ENCODE results near the gene SPAG16.

Gene SPAG16

DNA sequence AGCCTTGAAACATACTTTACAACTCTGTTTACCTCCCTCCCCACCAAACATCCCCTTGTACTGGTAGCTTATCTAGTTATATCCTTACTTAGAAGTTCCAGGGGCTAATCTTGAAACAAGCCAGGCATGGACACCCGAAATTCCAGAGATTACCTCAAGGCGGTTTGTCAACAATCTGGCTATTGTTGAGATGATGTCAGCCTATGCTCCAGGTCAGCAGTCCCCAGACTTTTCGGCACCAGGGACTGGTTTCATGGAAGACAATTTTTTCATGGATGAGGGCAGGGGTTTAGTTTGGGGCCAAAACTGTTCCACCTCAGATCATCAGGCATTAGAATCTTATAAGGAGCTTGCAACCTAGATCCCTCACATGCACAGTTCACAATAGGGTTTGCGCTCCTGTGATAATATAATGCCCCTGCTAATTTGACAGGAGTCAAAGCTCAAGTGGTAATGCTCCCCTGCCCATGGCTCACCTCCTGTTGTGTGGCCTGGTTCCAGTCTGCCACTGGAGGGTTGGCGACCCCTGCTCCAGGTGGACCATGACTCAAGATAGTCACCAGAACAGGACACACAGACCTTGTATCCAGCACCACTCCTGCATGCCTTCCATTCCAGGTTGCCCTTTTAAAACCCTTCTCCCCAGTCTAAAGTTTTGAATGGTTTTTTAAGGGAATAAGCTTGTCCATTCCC lies 171.2 kb downstream of the SPAG16 start:
- no peaks in the 10 kb centered on the region for H3K27me3 ChIP-seq (ENCODE audit: control insufficient read depth, insufficient read depth, low read length)
- H3K36me3 ChIP-seq (ENCODE audit: control insufficient read depth, insufficient read depth, low read length), result no peaks in the 10 kb centered on the region
- no peak overlapping the region for H3K9ac ChIP-seq (ENCODE audit: low read depth, low read length)
- no peak overlapping the region for H3K4me3 ChIP-seq (ENCODE audit: low read depth, low read length)
- no peaks in the 10 kb centered on the region; the same call in 1 of the 2 replicates for H3K9me3 ChIP-seq (ENCODE audit: control insufficient read depth, insufficient read depth, low read length)
- H3K27ac ChIP-seq (ENCODE audit: low read depth, low read length), result peak overlapping the region; percentile 57
- H3K4me1 ChIP-seq (ENCODE audit: control insufficient read depth, insufficient read depth, low read length), result no peaks in the 10 kb centered on the region

DNA sequence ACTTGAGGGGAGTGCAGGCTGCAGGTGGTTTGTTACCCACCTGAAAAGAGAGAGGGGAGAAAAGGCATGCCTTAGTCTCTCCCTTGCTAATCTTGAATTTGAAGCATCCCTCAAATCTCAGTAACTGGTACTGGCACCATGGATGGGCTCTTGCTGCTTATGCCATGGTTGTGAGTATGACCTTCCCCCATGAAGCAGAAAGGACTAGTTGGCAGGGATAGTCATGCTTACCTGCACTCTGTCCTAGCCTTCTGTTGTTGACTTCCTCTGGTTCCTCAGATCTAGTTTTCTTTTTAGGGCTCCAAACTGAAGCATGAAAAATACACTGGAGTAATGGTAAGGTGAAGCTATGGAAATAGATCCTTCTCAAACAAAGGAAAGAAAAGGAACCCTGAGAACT lies 191.2 kb downstream of the SPAG16 start:
- Histone ChIP-seq H3K9me3 (ENCODE audit: control insufficient read depth, insufficient read depth, low read length) (peaks cover 29% of the 10 kb centered on the region), H3K27me3 (ENCODE audit: control insufficient read depth, insufficient read depth, low read length) (no peaks in the 10 kb centered on the region), H3K9ac (ENCODE audit: low read depth, low read length) (no peak overlapping the region), H3K4me1 (ENCODE audit: control insufficient read depth, insufficient read depth, low read length) (no peaks in the 10 kb centered on the region), H3K27ac (ENCODE audit: low read depth, low read length) (no peak overlapping the region), H3K36me3 (ENCODE audit: control insufficient read depth, insufficient read depth, low read length) (no peaks in the 10 kb centered on the region), H3K4me3 (ENCODE audit: low read depth, low read length) (no peak overlapping the region)

DNA sequence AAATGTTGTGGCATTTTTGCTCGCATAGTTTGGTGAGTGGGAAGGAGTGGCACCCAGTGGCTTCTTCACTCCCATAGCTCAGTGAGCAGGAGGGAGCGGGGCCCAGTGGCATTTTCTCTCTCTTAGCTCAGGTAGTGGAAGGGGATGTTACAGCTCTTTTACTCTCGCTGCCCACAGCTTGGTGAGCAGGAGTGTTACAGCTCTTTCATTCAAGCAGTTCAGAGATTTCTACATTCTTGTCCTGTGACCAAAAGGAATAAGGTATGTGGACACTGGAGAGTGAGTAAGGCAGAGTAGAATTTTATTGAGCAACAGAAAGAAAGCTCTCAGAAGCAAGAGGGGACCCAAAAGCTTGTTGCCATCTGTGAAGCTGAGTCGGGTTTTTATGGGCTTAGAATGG lies 192.4 kb downstream of the SPAG16 start:
- Histone ChIP-seq H3K27ac (ENCODE audit: low read depth, low read length) (no peak overlapping the region), H3K4me1 (ENCODE audit: control insufficient read depth, insufficient read depth, low read length) (no peaks in the 10 kb centered on the region), H3K9me3 (ENCODE audit: control insufficient read depth, insufficient read depth, low read length) (peaks cover 29% of the 10 kb centered on the region), H3K27me3 (ENCODE audit: control insufficient read depth, insufficient read depth, low read length) (no peaks in the 10 kb centered on the region), H3K9ac (ENCODE audit: low read depth, low read length) (no peak overlapping the region), H3K4me3 (ENCODE audit: low read depth, low read length) (no peak overlapping the region), H3K36me3 (ENCODE audit: control insufficient read depth, insufficient read depth, low read length) (no peaks in the 10 kb centered on the region)

DNA sequence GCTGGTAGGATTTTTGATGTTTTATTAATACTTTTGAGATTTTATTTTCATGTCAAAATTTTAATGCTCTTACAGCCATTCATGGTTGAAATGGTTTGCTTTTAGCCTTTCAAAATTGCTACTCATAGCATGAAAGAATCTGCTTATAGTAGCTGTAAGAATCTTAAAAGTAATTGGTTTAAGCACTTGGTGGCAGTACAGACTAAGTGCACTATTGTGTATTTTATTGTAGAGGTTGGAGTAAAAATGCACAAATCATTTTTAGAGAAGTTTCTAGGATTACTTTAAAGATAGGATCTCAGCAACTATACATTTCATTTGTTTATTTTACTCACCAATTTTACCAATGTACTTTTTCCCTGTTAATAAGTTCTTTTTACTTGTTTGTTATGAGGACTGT lies 205.8 kb downstream of the SPAG16 start:
- Histone ChIP-seq H3K9ac (ENCODE audit: low read depth, low read length) (no peak overlapping the region), H3K9me3 (ENCODE audit: control insufficient read depth, insufficient read depth, low read length) (no peaks in the 10 kb centered on the region), H3K27me3 (ENCODE audit: control insufficient read depth, insufficient read depth, low read length) (no peaks in the 10 kb centered on the region), H3K4me3 (ENCODE audit: low read depth, low read length) (no peak overlapping the region), H3K4me1 (ENCODE audit: control insufficient read depth, insufficient read depth, low read length) (no peaks in the 10 kb centered on the region), H3K36me3 (ENCODE audit: control insufficient read depth, insufficient read depth, low read length) (no peaks in the 10 kb centered on the region), H3K27ac (ENCODE audit: low read depth, low read length) (no peak overlapping the region)

DNA sequence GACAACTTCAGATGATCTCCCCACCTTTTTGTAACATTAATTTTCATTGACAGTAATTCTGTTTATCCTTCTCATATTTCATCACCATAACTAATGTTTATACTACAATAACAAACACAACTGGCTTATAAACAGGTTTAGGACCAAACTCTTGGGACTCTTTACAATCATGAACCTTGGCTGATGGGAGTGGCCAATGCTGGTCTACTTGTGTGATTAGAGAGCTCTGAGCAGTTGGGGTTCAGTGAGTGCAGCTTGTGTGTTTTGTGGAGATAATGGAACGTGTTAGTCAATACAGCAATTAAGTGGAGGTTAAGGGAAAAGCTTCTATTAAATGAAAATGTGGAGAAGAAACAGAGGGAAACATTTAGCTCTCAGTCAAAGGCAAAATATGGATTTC lies 207.1 kb downstream of the SPAG16 start:
- Histone ChIP-seq H3K27me3 (ENCODE audit: control insufficient read depth, insufficient read depth, low read length) (no peaks in the 10 kb centered on the region), H3K27ac (ENCODE audit: low read depth, low read length) (no peak overlapping the region), H3K4me1 (ENCODE audit: control insufficient read depth, insufficient read depth, low read length) (no peaks in the 10 kb centered on the region), H3K4me3 (ENCODE audit: low read depth, low read length) (no peak overlapping the region), H3K36me3 (ENCODE audit: control insufficient read depth, insufficient read depth, low read length) (no peaks in the 10 kb centered on the region), H3K9me3 (ENCODE audit: control insufficient read depth, insufficient read depth, low read length) (no peaks in the 10 kb centered on the region), H3K9ac (ENCODE audit: low read depth, low read length) (no peak overlapping the region)

DNA sequence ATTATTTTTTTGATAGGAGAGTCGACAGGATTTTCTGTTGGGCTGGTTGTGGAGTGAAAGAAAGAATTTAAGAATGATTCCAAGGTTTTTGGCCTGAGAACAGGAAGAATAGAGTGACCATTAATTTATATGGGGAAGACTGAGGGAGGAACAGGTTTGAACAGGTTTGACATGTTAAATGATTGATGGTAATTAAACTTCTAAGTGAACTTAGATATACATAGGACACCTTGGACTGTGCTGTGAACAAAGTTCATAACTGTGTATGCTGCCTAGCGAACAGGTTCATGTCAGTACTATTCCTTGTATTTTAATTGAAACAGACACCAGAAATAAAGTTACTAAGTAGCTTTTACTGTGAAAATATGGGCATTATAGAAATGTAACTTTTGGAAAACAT lies 212.0 kb downstream of the SPAG16 start:
- Histone ChIP-seq H3K9ac (ENCODE audit: low read depth, low read length) (no peak overlapping the region), H3K9me3 (ENCODE audit: control insufficient read depth, insufficient read depth, low read length) (no peaks in the 10 kb centered on the region), H3K4me3 (ENCODE audit: low read depth, low read length) (no peak overlapping the region), H3K36me3 (ENCODE audit: control insufficient read depth, insufficient read depth, low read length) (no peaks in the 10 kb centered on the region), H3K27me3 (ENCODE audit: control insufficient read depth, insufficient read depth, low read length) (no peaks in the 10 kb centered on the region), H3K27ac (ENCODE audit: low read depth, low read length) (no peak overlapping the region), H3K4me1 (ENCODE audit: control insufficient read depth, insufficient read depth, low read length) (no peaks in the 10 kb centered on the region)

DNA sequence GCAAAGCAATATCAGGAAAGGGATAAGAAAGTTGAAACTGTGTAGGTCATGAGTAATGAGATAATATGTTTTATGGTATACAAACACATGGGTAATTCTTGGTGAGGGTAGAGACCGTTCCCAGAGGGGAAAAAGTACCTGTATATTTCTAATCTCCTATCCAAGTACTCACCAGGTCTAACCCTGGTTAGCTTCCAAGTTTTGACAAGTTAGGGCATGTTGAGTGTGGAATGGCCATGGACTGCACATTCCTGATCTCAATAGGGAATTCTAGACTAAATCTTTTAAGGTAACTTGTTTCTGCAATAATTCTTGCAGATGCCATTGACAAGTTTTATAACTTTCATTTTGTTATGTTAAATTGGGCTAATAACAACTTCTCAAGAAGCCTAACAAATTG lies 216.6 kb downstream of the SPAG16 start:
- Histone ChIP-seq H3K4me3 (ENCODE audit: low read depth, low read length) (no peak overlapping the region), H3K9me3 (ENCODE audit: control insufficient read depth, insufficient read depth, low read length) (no peaks in the 10 kb centered on the region), H3K4me1 (ENCODE audit: control insufficient read depth, insufficient read depth, low read length) (no peaks in the 10 kb centered on the region), H3K27ac (ENCODE audit: low read depth, low read length) (no peak overlapping the region), H3K36me3 (ENCODE audit: control insufficient read depth, insufficient read depth, low read length) (no peaks in the 10 kb centered on the region), H3K9ac (ENCODE audit: low read depth, low read length) (no peak overlapping the region), H3K27me3 (ENCODE audit: control insufficient read depth, insufficient read depth, low read length) (no peaks in the 10 kb centered on the region)

DNA sequence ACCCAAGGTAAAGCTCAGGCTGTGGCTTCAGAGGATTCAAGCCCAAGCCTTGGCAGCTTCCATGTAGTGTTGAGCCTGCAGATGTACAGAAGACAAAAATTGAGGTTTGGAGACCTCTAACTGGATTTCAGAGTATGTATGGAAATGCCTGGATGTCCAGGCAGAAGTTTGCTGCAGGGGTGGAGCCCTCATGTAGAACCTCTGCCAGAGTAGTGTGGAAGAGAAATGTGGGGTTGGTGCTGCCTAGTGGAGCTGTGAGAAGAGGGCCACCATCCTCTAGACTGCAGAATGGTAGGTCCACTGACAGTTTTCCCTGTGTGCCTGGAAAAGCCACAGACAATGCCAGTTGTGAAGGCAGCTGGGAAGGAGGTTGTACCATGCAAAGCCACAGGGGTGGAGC lies 239.9 kb downstream of the SPAG16 start:
- H3K9ac ChIP-seq (ENCODE audit: low read depth, low read length), result no peak overlapping the region
- no peaks in the 10 kb centered on the region for H3K27me3 ChIP-seq (ENCODE audit: control insufficient read depth, insufficient read depth, low read length)
- no peaks in the 10 kb centered on the region for H3K36me3 ChIP-seq (ENCODE audit: control insufficient read depth, insufficient read depth, low read length)
- H3K9me3 ChIP-seq (ENCODE audit: control insufficient read depth, insufficient read depth, low read length), result peaks cover 12% of the 10 kb centered on the region
- no peak overlapping the region for H3K27ac ChIP-seq (ENCODE audit: low read depth, low read length)
- no peak overlapping the region for H3K4me3 ChIP-seq (ENCODE audit: low read depth, low read length)
- no peaks in the 10 kb centered on the region for H3K4me1 ChIP-seq (ENCODE audit: control insufficient read depth, insufficient read depth, low read length)

DNA sequence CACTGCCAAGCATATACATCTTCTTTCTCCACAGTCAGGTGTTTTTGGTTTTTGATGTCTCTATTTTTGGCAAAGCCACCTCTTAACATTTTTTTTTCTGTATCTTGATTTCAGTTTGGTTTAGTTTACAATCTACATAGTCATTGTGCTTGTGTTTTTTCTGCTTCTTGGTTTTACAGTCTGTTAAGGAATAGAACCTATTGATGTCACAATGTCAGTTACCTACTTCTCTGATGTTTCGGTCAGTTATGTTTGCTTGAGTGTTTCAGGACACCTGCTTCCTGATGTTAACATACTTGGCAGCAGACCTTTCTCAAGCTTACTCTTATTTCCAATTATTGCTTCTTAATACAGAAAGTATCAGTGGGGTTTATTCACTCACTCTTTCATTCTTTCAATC lies 253.3 kb downstream of the SPAG16 start:
- Histone ChIP-seq H3K9ac (ENCODE audit: low read depth, low read length) (no peak overlapping the region), H3K27ac (ENCODE audit: low read depth, low read length) (no peak overlapping the region), H3K27me3 (ENCODE audit: control insufficient read depth, insufficient read depth, low read length) (no peaks in the 10 kb centered on the region), H3K36me3 (ENCODE audit: control insufficient read depth, insufficient read depth, low read length) (no peaks in the 10 kb centered on the region), H3K4me1 (ENCODE audit: control insufficient read depth, insufficient read depth, low read length) (no peaks in the 10 kb centered on the region), H3K4me3 (ENCODE audit: low read depth, low read length) (no peak overlapping the region), H3K9me3 (ENCODE audit: control insufficient read depth, insufficient read depth, low read length) (no peaks in the 10 kb centered on the region)

DNA sequence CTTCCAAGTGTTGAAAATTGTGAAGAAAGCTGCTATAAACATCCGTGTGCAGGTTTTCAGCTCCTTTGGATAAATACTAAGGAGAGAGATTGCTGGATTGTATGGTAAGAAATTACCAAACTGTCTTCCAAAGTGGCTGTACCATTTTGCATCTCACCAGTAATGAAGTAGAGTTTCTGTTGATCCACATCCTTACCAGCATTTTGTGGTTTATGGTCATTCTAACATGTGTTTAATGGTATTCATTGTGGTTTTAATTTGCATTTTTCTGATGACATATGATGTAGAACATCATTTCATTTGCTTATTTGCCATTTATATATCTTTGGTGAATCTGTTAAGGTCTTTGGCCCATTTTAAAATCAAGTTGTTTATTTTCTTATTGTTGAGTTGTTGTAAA lies 260.7 kb downstream of the SPAG16 start:
- Histone ChIP-seq H3K4me1 (ENCODE audit: control insufficient read depth, insufficient read depth, low read length) (peaks cover 5% of the 10 kb centered on the region; the same call in 1 of the 2 replicates), H3K4me3 (ENCODE audit: low read depth, low read length) (no peak overlapping the region), H3K27me3 (ENCODE audit: control insufficient read depth, insufficient read depth, low read length) (no peaks in the 10 kb centered on the region), H3K9ac (ENCODE audit: low read depth, low read length) (no peak overlapping the region), H3K27ac (ENCODE audit: low read depth, low read length) (no peak overlapping the region), H3K36me3 (ENCODE audit: control insufficient read depth, insufficient read depth, low read length) (no peaks in the 10 kb centered on the region), H3K9me3 (ENCODE audit: control insufficient read depth, insufficient read depth, low read length) (no peaks in the 10 kb centered on the region)

DNA sequence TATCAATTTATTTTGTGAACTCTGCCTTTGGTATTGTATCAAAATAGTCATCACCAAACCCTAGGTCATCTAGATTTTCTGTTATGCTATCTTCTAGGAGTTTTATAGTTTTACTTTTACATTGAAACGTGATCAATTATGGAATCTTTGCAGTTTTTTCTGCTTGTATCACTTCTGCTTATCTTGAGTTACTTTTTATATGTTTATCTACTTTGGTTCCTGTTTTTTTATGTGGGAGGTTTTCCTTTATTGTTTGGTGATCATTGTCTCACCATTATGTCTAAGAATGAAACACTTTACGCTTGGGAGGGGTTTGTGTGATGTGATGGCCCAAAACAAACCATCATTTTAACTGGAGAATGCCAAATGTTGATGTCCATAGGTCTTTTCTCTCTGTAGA lies 261.2 kb downstream of the SPAG16 start:
- H3K27ac ChIP-seq (ENCODE audit: low read depth, low read length), result no peak overlapping the region
- no peak overlapping the region for H3K9ac ChIP-seq (ENCODE audit: low read depth, low read length)
- no peaks in the 10 kb centered on the region for H3K36me3 ChIP-seq (ENCODE audit: control insufficient read depth, insufficient read depth, low read length)
- H3K27me3 ChIP-seq (ENCODE audit: control insufficient read depth, insufficient read depth, low read length), result no peaks in the 10 kb centered on the region
- no peak overlapping the region for H3K4me3 ChIP-seq (ENCODE audit: low read depth, low read length)
- H3K9me3 ChIP-seq (ENCODE audit: control insufficient read depth, insufficient read depth, low read length), result no peaks in the 10 kb centered on the region
- peaks cover 5% of the 10 kb centered on the region; the same call in 1 of the 2 replicates for H3K4me1 ChIP-seq (ENCODE audit: control insufficient read depth, insufficient read depth, low read length)
